Measurements from ENCODE around the gene CSMD2.

DNA sequence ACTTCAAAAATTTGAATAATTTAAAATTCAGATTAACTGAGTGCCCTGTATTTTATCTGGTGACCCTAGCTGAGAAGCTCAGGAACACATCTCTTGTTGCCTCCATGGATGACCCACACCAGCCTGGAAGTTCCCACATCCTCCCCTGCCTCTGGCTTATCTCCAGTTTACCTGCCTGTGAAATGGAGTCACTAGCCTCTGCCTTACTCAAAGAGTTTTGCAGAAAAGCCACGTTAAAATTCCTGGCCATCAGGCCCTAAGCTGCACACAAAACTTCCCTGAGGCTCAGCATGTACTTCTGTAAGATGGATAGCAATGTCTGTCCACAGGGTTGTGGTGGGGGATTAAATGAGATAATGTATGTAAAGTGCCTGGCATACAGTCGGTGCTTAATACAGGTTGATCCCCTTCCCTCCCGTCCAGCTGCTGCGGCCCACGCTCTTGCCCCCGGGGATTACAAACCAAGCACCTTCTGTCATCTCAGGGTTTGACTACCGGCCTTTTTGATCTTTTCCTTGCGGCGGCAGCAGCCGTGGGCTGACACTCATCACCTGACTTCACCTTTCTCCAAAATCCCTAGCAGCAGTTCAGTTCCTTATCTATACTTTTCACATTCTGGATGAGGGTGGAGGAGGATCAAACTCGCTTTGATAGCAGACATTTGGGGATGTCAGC is 136.5 kb downstream of the CSMD2 start:
- TF ChIP-seq POLR2AphosphoS5 (IDR thresholded peaks at IDR 0.05; ENCODE audit: low read depth) (no peak), REST (IDR thresholded peaks at IDR 0.05; ENCODE audit: unreplicated experiment) (no peak), CREB1 (CRISPR knock-in tag; IDR thresholded peaks at IDR 0.05; ENCODE audit: low read depth) (no peak)
- TF ChIP-seq, protein P1, sequence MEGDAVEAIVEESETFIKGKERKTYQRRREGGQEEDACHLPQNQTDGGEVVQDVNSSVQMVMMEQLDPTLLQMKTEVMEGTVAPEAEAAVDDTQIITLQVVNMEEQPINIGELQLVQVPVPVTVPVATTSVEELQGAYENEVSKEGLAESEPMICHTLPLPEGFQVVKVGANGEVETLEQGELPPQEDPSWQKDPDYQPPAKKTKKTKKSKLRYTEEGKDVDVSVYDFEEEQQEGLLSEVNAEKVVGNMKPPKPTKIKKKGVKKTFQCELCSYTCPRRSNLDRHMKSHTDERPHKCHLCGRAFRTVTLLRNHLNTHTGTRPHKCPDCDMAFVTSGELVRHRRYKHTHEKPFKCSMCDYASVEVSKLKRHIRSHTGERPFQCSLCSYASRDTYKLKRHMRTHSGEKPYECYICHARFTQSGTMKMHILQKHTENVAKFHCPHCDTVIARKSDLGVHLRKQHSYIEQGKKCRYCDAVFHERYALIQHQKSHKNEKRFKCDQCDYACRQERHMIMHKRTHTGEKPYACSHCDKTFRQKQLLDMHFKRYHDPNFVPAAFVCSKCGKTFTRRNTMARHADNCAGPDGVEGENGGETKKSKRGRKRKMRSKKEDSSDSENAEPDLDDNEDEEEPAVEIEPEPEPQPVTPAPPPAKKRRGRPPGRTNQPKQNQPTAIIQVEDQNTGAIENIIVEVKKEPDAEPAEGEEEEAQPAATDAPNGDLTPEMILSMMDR (conservative IDR thresholded peaks at IDR 0.05; ENCODE audit: low read depth in 2 of 2): no peak
